ENCODE results near the gene CS.

The CS gene

DNA sequence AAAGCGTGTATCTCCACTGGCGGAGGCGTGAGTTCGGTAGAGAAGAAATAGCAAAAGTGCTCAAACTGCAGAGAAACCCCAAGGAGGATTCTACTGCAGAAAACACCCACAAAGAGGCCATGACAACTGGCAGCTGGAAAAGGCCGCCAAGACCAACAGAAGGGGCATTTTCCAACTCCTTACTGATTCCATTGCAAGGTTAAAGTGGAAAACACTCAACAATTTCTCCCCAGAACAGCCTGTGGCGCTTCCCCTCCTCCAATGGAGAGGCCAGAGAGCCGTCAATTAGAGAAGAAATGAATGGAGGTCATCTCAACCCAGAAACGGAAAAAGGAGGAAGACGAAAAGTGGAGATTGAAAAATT lies 41.3 kb downstream of the CS start (continued):
- no peak for TF ChIP-seq ZC3H10 (CRISPR knock-in tag; IDR thresholded peaks at IDR 0.05)
- TF ChIP-seq ISL1 (CRISPR knock-in tag; IDR thresholded peaks at IDR 0.05), result no peak
- TF ChIP-seq ARNTL (CRISPR knock-in tag; IDR thresholded peaks at IDR 0.05; ENCODE audit: borderline replicate concordance, low read depth), result no peak
- TF ChIP-seq BACH2 (CRISPR knock-in tag; IDR thresholded peaks at IDR 0.05; ENCODE audit: borderline replicate concordance), result no peak
- no peak for TF ChIP-seq PPARA (CRISPR knock-in tag; IDR thresholded peaks at IDR 0.05; ENCODE audit: borderline replicate concordance)
- no peak for TF ChIP-seq ZFP30 (CRISPR knock-in tag; IDR thresholded peaks at IDR 0.05)
- no peak for TF ChIP-seq CSDC2 (CRISPR knock-in tag; IDR thresholded peaks at IDR 0.05)
- TF ChIP-seq, protein P1, sequence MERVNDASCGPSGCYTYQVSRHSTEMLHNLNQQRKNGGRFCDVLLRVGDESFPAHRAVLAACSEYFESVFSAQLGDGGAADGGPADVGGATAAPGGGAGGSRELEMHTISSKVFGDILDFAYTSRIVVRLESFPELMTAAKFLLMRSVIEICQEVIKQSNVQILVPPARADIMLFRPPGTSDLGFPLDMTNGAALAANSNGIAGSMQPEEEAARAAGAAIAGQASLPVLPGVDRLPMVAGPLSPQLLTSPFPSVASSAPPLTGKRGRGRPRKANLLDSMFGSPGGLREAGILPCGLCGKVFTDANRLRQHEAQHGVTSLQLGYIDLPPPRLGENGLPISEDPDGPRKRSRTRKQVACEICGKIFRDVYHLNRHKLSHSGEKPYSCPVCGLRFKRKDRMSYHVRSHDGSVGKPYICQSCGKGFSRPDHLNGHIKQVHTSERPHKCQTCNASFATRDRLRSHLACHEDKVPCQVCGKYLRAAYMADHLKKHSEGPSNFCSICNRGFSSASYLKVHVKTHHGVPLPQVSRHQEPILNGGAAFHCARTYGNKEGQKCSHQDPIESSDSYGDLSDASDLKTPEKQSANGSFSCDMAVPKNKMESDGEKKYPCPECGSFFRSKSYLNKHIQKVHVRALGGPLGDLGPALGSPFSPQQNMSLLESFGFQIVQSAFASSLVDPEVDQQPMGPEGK (CRISPR knock-in tag; IDR thresholded peaks at IDR 0.05; ENCODE audit: borderline replicate concordance), result no peak
- no peak for TF ChIP-seq ZNF565 (CRISPR knock-in tag; conservative IDR thresholded peaks at IDR 0.05; ENCODE audit: low read depth)
- TF ChIP-seq ZNF8 (CRISPR knock-in tag; IDR thresholded peaks at IDR 0.05), result no peak
- TF ChIP-seq ZFP3 (CRISPR knock-in tag; IDR thresholded peaks at IDR 0.05), result no peak
- no peak for TF ChIP-seq SNAI2 (CRISPR knock-in tag; IDR thresholded peaks at IDR 0.05)
- TF ChIP-seq, protein P2, sequence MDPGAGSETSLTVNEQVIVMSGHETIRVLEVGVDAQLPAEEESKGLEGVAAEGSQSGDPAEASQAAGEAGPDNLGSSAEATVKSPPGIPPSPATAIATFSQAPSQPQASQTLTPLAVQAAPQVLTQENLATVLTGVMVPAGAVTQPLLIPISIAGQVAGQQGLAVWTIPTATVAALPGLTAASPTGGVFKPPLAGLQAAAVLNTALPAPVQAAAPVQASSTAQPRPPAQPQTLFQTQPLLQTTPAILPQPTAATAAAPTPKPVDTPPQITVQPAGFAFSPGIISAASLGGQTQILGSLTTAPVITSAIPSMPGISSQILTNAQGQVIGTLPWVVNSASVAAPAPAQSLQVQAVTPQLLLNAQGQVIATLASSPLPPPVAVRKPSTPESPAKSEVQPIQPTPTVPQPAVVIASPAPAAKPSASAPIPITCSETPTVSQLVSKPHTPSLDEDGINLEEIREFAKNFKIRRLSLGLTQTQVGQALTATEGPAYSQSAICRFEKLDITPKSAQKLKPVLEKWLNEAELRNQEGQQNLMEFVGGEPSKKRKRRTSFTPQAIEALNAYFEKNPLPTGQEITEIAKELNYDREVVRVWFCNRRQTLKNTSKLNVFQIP (CRISPR knock-in tag; IDR thresholded peaks at IDR 0.05; ENCODE audit: borderline replicate concordance, low read depth), result no peak
- TF ChIP-seq ESRRG (CRISPR knock-in tag; IDR thresholded peaks at IDR 0.05), result no peak

DNA sequence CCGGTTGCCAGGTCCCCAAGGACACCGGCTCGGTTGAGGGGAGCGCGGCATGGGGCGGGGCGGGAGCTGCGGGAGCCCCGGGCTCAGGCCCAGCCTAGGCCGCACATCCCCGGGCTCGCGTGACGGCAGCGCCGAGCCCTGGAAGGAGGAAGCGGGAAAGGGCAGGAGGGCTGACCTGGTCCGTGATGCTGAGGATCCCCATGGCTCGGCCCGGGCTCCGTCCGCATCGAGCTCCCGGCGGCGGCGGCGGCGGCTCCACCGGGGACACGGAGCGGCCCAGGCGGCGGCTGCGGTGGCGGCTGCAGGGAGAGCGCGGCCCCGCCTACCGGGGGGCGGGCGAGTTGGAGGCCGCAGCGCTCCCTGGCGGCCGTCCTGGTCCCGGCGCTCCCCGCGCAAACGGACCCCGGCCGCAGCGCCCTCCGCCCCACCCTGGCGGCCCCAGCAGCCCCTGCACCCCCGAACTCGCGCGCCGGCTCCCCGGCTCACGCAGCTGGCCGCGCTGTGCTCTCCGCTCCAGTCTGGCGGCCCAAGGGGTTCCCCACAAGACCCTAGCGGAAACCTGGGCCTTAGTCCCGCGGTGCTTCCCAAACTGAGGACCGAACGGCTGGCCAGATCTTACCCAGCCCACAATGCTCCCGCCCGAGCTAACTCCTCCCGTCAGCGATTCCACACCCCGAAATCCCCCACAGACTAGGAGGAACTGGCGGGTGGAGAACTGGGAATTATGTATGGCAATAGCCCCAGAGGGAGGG lies 41.9 kb downstream of the CS start, which contains the start of gene ANKRD52:
ANKRD52 (minus strand) TSS at position 317 of the 752 bp plus-strand sequence; CDS start at position 202, 115 bp downstream.
- TF ChIP-seq ZFP3 (CRISPR knock-in tag; IDR thresholded peaks at IDR 0.05), result no peak
- no peak for TF ChIP-seq GLIS3 (CRISPR knock-in tag; IDR thresholded peaks at IDR 0.05)
- TF ChIP-seq TOX (CRISPR knock-in tag; IDR thresholded peaks at IDR 0.05; ENCODE audit: borderline replicate concordance), result no peak
- TF ChIP-seq OSR1 (CRISPR knock-in tag; IDR thresholded peaks at IDR 0.05), result no peak
- no peak for TF ChIP-seq ISL1 (CRISPR knock-in tag; IDR thresholded peaks at IDR 0.05)
- TF ChIP-seq, protein P3, sequence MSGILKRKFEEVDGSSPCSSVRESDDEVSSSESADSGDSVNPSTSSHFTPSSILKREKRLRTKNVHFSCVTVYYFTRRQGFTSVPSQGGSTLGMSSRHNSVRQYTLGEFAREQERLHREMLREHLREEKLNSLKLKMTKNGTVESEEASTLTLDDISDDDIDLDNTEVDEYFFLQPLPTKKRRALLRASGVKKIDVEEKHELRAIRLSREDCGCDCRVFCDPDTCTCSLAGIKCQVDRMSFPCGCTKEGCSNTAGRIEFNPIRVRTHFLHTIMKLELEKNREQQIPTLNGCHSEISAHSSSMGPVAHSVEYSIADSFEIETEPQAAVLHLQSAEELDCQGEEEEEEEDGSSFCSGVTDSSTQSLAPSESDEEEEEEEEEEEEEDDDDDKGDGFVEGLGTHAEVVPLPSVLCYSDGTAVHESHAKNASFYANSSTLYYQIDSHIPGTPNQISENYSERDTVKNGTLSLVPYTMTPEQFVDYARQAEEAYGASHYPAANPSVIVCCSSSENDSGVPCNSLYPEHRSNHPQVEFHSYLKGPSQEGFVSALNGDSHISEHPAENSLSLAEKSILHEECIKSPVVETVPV (CRISPR knock-in tag; IDR thresholded peaks at IDR 0.05), result no peak
- TF ChIP-seq BACH2 (CRISPR knock-in tag; IDR thresholded peaks at IDR 0.05; ENCODE audit: borderline replicate concordance), result no peak
- TF ChIP-seq ZNF565 (CRISPR knock-in tag; conservative IDR thresholded peaks at IDR 0.05; ENCODE audit: low read depth), result no peak
- no peak for TF ChIP-seq PPARA (CRISPR knock-in tag; IDR thresholded peaks at IDR 0.05; ENCODE audit: borderline replicate concordance)
- no peak for TF ChIP-seq RARB (CRISPR knock-in tag; IDR thresholded peaks at IDR 0.05)
- no peak for TF ChIP-seq ARNTL (CRISPR knock-in tag; IDR thresholded peaks at IDR 0.05; ENCODE audit: borderline replicate concordance, low read depth)
- no peak for TF ChIP-seq ZFP30 (CRISPR knock-in tag; IDR thresholded peaks at IDR 0.05)
- peak; percentile 84 for ATAC-seq

DNA sequence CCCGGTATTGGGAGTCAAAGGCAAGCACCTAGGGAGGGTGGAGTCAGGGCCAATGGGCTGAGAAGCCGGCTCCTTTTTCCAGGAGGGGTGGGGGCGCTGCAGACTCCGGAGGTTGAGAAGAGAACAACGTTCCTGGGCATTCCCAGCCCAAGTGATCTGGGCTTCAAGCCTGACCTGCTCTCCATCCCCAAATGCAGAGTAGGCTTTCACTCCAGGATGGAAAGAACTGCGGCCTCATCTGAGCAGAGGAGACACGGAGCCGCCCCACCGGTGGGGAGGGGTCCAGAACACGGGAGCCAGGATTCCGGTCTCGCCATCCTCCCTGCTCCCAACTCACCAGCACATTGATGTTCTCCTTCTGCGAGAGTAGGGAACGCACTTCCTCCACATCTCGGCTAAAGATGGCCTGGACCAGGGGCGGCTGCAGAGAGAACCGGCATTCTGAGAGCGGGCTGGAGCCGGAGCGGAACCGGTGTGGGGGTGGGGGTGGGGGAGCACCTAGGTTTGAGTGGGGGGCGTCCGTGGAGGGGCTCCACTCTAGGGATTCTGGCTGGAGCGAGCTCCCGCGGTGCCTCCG lies 42.6 kb downstream of the CS start:
- ATAC-seq, result peak; percentile 64
- no peak for TF ChIP-seq ZC3H10 (CRISPR knock-in tag; IDR thresholded peaks at IDR 0.05)

DNA sequence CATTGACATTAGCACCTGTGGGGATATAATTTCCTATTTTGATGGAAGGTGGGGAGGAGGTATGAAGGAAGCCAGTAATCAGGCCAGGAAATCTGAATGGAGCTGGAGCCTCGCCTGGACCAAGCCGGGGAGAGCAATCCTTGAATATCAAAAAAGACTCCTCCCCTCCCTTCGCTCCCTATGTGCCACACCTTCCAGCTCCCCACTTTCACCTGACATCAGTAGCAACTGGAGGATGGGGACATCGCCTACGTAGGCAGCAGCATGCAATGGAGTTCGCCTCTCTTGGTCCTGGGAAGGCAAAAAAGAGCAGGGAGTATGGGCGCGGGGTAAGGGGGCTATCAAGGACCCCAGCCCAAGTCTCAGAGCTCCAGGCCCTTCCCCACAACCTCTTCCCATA lies 43.1 kb downstream of the CS start:
- TF ChIP-seq, protein P1 (CRISPR knock-in tag; IDR thresholded peaks at IDR 0.05; ENCODE audit: borderline replicate concordance), result no peak
- TF ChIP-seq ZFP3 (CRISPR knock-in tag; IDR thresholded peaks at IDR 0.05), result no peak
- TF ChIP-seq TCF4 (CRISPR knock-in tag; IDR thresholded peaks at IDR 0.05; ENCODE audit: borderline replicate concordance), result no peak
- TF ChIP-seq OSR1 (CRISPR knock-in tag; IDR thresholded peaks at IDR 0.05), result no peak
- no peak for TF ChIP-seq ZNF70 (CRISPR knock-in tag; IDR thresholded peaks at IDR 0.05)
- TF ChIP-seq, protein P2 (CRISPR knock-in tag; IDR thresholded peaks at IDR 0.05; ENCODE audit: borderline replicate concordance, low read depth), result no peak
- ATAC-seq, result no peak

Measured in SK-N-SH treated with all-trans-retinoic acid at 6 μM for 48 hours (cell line).